Neural cell (in vitro differentiated cells): Measurements from ENCODE around the gene WNK2.

Experiments used
- POLR2AphosphoS5 ChIP-seq: IDR thresholded peaks from 2 replicates; pipeline ENCODE4 v1.6.1; 2012
- REST ChIP-seq: IDR thresholded peaks from 2 replicates; pipeline ENCODE4 v1.6.1; 2012; ENCODE audit warnings: borderline replicate concordance

- no peak for TF ChIP-seq POLR2AphosphoS5
- no peak for TF ChIP-seq REST
Observed at GRCh38 chr9:93210974-93211653, 27.2 kb downstream of the WNK2 start.
